DOHH2 (cell line): Measurements from ENCODE around the gene ZNF302.
A peak's percentile ranks its signal among the peaks of the same experiment; 100 is the strongest.
"Not testable (repeated sequence)": the region's sequence is repeated elsewhere in the genome, so short reads cannot be mapped to it uniquely, and the experiment has no call there.

ENCODE experiments used
- H3F3A ChIP-seq: fragments of 200-600 bp; sonication (generic), shearing (Covaris generic); 2 replicates; pipeline ENCODE4 v1.6.0; 2016; ENCODE audit warnings: antibody characterized with exemption, mild to moderate bottlenecking; ENCODE audit not compliant: control insufficient read depth, insufficient read depth
- H3K27ac ChIP-seq: fragments of 200-600 bp; sonication (generic); 2 replicates; pipeline ENCODE4 v1.5.1; 2014; ENCODE audit warnings: low read depth, mild to moderate bottlenecking, low read length, moderate library complexity
- H3K27me3 ChIP-seq: fragments of 200-600 bp; sonication (generic); 2 replicates; pipeline ENCODE4 v1.6.1; 2014; ENCODE audit warnings: mild to moderate bottlenecking, low read length, mixed read lengths; ENCODE audit not compliant: control insufficient read depth
- H3K36me3 ChIP-seq: fragments of 200-600 bp; sonication (generic); 2 replicates; pipeline ENCODE4 v1.6.1; 2014; ENCODE audit warnings: mild to moderate bottlenecking, low read length, moderate library complexity, mixed read lengths; ENCODE audit not compliant: control insufficient read depth
- H3K4me1 ChIP-seq: fragments of 200-600 bp; sonication (generic); 2 replicates; pipeline ENCODE4 v1.6.1; 2014; ENCODE audit warnings: mild to moderate bottlenecking, low read length, mixed read lengths; ENCODE audit not compliant: control insufficient read depth
- H3K4me2 ChIP-seq: fragments of 200-600 bp; sonication (generic); 2 replicates; pipeline ENCODE4 v1.6.0; 2014; ENCODE audit warnings: mild to moderate bottlenecking, low read length, moderate library complexity
- H3K4me3 ChIP-seq: fragments of 200-600 bp; sonication (generic); 2 replicates; pipeline ENCODE4 v1.5.1; 2014; ENCODE audit warnings: mild to moderate bottlenecking, low read length, mixed read lengths
- H3K79me2 ChIP-seq: fragments of 200-600 bp; sonication (generic); 2 replicates; pipeline ENCODE4 v1.6.1; 2014; ENCODE audit warnings: mild to moderate bottlenecking, low read length, mixed read lengths; ENCODE audit not compliant: control insufficient read depth
- H3K9me2 ChIP-seq: fragments of 200-600 bp; sonication (generic); replicated peaks from 2 replicates; pipeline ENCODE4 v1.6.1; 2014; ENCODE audit warnings: mild to moderate bottlenecking, low read length, mixed read lengths; ENCODE audit not compliant: control insufficient read depth
- H3K9me3 ChIP-seq: fragments of 200-600 bp; sonication (generic); 2 replicates; pipeline ENCODE4 v1.6.1; 2014; ENCODE audit warnings: antibody characterized with exemption, low read length, mixed read lengths; ENCODE audit not compliant: control insufficient read depth, insufficient read depth
- H4K20me1 ChIP-seq: fragments of 200-600 bp; sonication (generic); 2 replicates; pipeline ENCODE4 v1.6.0; 2014; ENCODE audit warnings: low read depth, mild to moderate bottlenecking, antibody characterized with exemption, low read length, moderate library complexity; ENCODE audit not compliant: control insufficient read depth, insufficient read depth
- EZH2phosphoT487 ChIP-seq: fragments of 200-600 bp; sonication (generic); IDR thresholded peaks from 2 replicates; pipeline ENCODE4 v1.6.1; 2017; ENCODE audit warnings: borderline replicate concordance, mild to moderate bottlenecking, antibody characterized with exemption, low read length, moderate library complexity, mixed read lengths
- TF ChIP-seq, protein P1 (sequence below): fragments of 200-600 bp; sonication (generic); IDR thresholded peaks from one replicate; pipeline ENCODE4 v1.5.1; 2014; ENCODE audit warnings: antibody characterized with exemption, mild to moderate bottlenecking, low read depth, low read length; ENCODE audit not compliant: poor library complexity, severe bottlenecking

The ZNF302 gene

DNA sequence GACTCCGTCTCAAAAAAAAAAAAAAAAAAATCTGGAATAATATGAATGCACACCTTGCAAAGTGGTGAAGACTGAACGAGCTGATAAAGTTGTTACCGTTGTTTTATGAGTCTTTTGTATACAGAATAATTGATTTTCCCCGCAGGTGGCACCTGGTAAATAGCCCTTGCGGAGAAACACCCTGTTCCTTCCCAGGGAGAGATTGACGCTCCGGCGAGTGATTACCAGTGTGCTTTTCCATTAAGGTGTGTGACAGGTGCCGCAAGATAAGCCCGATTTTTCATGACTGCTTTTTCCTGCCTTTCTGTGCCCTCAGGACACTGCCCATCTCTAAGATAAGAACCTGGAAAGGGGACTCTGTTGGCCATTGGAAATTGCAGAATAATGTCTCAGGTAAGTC lies 943 bp downstream of the ZNF302 start:
- no peaks in the 10 kb centered on the region for H3F3A ChIP-seq

DNA sequence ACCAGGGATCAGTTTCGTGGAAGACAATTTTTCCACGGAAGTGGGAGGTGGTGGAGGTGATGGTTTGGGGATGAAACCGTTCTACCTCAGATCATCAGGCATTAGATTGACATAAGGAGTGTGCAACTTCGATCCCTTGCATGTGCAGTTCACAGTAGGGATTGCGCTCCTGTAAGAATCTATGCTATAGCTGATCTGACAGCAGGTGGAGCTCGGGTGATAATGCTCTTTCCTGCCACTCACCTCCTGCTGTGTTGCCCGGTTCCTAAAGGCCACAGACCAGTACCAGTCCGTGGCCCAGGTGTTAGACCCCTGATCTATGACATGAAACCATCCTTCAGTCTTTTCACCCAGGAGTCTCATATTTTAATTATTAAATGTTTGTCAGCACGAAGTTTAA lies 4.0 kb downstream of the ZNF302 start:
- no peak overlapping the region for H3K27ac ChIP-seq
- peaks cover 21% of the 10 kb centered on the region for H3K9me3 ChIP-seq
- no peaks in the 10 kb centered on the region for H3K9me2 ChIP-seq
- H3K4me2 ChIP-seq, result no peak overlapping the region
- no peak for TF ChIP-seq EZH2phosphoT487
- TF ChIP-seq, protein P1, sequence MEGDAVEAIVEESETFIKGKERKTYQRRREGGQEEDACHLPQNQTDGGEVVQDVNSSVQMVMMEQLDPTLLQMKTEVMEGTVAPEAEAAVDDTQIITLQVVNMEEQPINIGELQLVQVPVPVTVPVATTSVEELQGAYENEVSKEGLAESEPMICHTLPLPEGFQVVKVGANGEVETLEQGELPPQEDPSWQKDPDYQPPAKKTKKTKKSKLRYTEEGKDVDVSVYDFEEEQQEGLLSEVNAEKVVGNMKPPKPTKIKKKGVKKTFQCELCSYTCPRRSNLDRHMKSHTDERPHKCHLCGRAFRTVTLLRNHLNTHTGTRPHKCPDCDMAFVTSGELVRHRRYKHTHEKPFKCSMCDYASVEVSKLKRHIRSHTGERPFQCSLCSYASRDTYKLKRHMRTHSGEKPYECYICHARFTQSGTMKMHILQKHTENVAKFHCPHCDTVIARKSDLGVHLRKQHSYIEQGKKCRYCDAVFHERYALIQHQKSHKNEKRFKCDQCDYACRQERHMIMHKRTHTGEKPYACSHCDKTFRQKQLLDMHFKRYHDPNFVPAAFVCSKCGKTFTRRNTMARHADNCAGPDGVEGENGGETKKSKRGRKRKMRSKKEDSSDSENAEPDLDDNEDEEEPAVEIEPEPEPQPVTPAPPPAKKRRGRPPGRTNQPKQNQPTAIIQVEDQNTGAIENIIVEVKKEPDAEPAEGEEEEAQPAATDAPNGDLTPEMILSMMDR, result no peak
- H3K27me3 ChIP-seq, result no peaks in the 10 kb centered on the region
- no peak overlapping the region for H3K4me3 ChIP-seq
- peaks cover 60% of the 10 kb centered on the region for H3K36me3 ChIP-seq
- H4K20me1 ChIP-seq, result no peaks in the 10 kb centered on the region
- peaks cover 15% of the 10 kb centered on the region for H3K4me1 ChIP-seq
- H3F3A ChIP-seq, result no peaks in the 10 kb centered on the region
- peaks cover 8% of the 10 kb centered on the region for H3K79me2 ChIP-seq

More for the DNA sequence above, 943 bp downstream of the ZNF302 start:
- Histone ChIP-seq H3K36me3 (peaks cover 47% of the 10 kb centered on the region), H3K4me2 (peak overlapping the region; percentile 75), H4K20me1 (no peaks in the 10 kb centered on the region), H3K27ac (no peak overlapping the region), H3K4me1 (peaks cover 17% of the 10 kb centered on the region), H3K9me2 (no peaks in the 10 kb centered on the region), H3K4me3 (peak overlapping the region; percentile 88), H3K27me3 (no peaks in the 10 kb centered on the region), H3K79me2 (peaks cover 8% of the 10 kb centered on the region), H3K9me3 (peaks cover 14% of the 10 kb centered on the region)
- TF ChIP-seq EZH2phosphoT487, result no peak
- TF ChIP-seq, protein P1, result no peak

- not testable (repeated sequence) for H3K9me2 ChIP-seq, H4K20me1 ChIP-seq, H3K27me3 ChIP-seq, H3F3A ChIP-seq, H3K4me1 ChIP-seq, H3K4me3 ChIP-seq, H3K27ac ChIP-seq, H3K79me2 ChIP-seq, H3K4me2 ChIP-seq
- H3K9me3 ChIP-seq, result peaks cover 11% of the 10 kb centered on the region; the same call in 1 of the 2 replicates
- H3K36me3 ChIP-seq, result peaks cover 41% of the 10 kb centered on the region
Observed at GRCh38 chr19:34685266-34685665, 7.8 kb downstream of the ZNF302 start.

DNA sequence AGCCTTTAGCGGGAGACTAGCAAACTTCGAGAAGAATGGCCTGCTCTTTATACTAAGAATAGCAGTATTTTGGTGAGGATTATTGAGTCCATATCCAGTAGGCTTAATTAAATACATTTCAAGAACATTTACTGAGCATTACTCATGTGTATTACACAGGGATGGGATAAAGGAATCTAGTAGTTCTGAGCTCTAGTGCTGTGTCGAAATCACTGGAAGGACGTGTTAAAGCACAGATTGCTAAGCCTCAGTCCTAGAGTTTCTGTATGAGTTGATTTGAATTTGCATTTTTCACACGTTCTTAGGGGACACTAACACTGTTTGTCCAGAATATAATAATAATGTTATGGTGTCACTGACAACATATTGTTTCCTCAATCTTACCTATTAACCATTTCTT lies 9.0 kb downstream of the ZNF302 start:
- TF ChIP-seq, protein P1, result no peak
- TF ChIP-seq EZH2phosphoT487, result no peak
- H3K27ac ChIP-seq, result no peak overlapping the region
- H3K4me2 ChIP-seq, result no peak overlapping the region
- no peaks in the 10 kb centered on the region for H3K9me2 ChIP-seq
- H3K36me3 ChIP-seq, result peaks cover 30% of the 10 kb centered on the region
- no peak overlapping the region for H3K4me3 ChIP-seq
- H3K9me3 ChIP-seq, result peaks cover 11% of the 10 kb centered on the region; the same call in 1 of the 2 replicates
- H3F3A ChIP-seq, result no peaks in the 10 kb centered on the region
- H4K20me1 ChIP-seq, result no peaks in the 10 kb centered on the region
- no peaks in the 10 kb centered on the region for H3K4me1 ChIP-seq
- H3K79me2 ChIP-seq, result no peaks in the 10 kb centered on the region
- no peaks in the 10 kb centered on the region for H3K27me3 ChIP-seq
